HepG2 (cell line): Measurements from ENCODE around the gene B3GALNT2. TPM values are rescaled to one million over a fixed set of nuclear protein-coding genes. Genes with fewer than 3 reads are reported as not detected.

Experiments
- FOXC1 ChIP-seq: sonication (generic); formaldehyde crosslinking; IDR thresholded peaks from 2 replicates; pipeline ENCODE4 v1.8.0; 2022; ENCODE audit warnings: mild to moderate bottlenecking, missing genetic modification reagents, borderline replicate concordance
- GATAD2A ChIP-seq: IDR thresholded peaks from 2 replicates; pipeline ENCODE4 v1.6.1; 2016
- GTF2F1 ChIP-seq: fragments of 150-350 bp; IDR thresholded peaks from 2 replicates; pipeline ENCODE4 v1.6.1; 2014; ENCODE audit warnings: low read length
- HOXA7 ChIP-seq: sonication (generic); formaldehyde crosslinking; IDR thresholded peaks from 2 replicates; pipeline ENCODE4 v1.8.1; 2022; ENCODE audit warnings: mild to moderate bottlenecking, missing genetic modification reagents, moderate library complexity
- ISX ChIP-seq: sonication (generic); formaldehyde crosslinking; conservative IDR thresholded peaks from 2 replicates; pipeline ENCODE4 v1.5.0; 2020; ENCODE audit warnings: missing genetic modification reagents
- KAT8 ChIP-seq: IDR thresholded peaks from 2 replicates; pipeline ENCODE4 v1.6.1; 2016; ENCODE audit warnings: missing genetic modification reagents, missing compliant biosample characterization
- KDM2A ChIP-seq: sonication (generic); formaldehyde crosslinking; IDR thresholded peaks from 2 replicates; pipeline ENCODE4 v1.4.0; 2020; ENCODE audit warnings: low read depth, missing genetic modification reagents, borderline replicate concordance
- NBN ChIP-seq: fragments of 450-650 bp; conservative IDR thresholded peaks from 2 replicates; pipeline ENCODE4 v1.6.1; 2017
- NFE2L1 ChIP-seq: sonication (generic); formaldehyde crosslinking; IDR thresholded peaks from 2 replicates; pipeline ENCODE4 v1.4.0; 2020; ENCODE audit warnings: missing genetic modification reagents, mild to moderate bottlenecking, borderline replicate concordance
- NPAS2 ChIP-seq: sonication (generic); formaldehyde crosslinking; IDR thresholded peaks from 2 replicates; pipeline ENCODE4 v1.8.0; 2022; ENCODE audit warnings: mild to moderate bottlenecking, missing genetic modification reagents, borderline replicate concordance
- NR2F6 ChIP-seq, 2 experiments: IDR thresholded peaks; 2 replicates each; pipeline ENCODE4 v1.6.1; 2016; ENCODE audit warnings: antibody characterized with exemption in 1 of 2, mild to moderate bottlenecking in 1 of 2
- PCBP1 ChIP-seq: fragments of 200-400 bp; formaldehyde crosslinking; IDR thresholded peaks from 2 replicates; pipeline ENCODE4 v1.6.1; 2017; ENCODE audit warnings: mild to moderate bottlenecking, low read depth, low read length, borderline replicate concordance
- PITX1 ChIP-seq: sonication (generic); formaldehyde crosslinking; IDR thresholded peaks from 2 replicates; pipeline ENCODE4 v1.5.1; 2020; ENCODE audit warnings: mild to moderate bottlenecking, missing genetic modification reagents
- TOPORS ChIP-seq: sonication (generic); formaldehyde crosslinking; IDR thresholded peaks from 2 replicates; pipeline ENCODE4 v1.8.0; 2023; ENCODE audit warnings: mild to moderate bottlenecking, missing genetic modification reagents
- ZFAT ChIP-seq: sonication (generic); formaldehyde crosslinking; conservative IDR thresholded peaks from 2 replicates; pipeline ENCODE4 v1.8.1; 2023; ENCODE audit warnings: missing genetic modification reagents, inconsistent platforms
- ZNF263 ChIP-seq: sonication (generic); formaldehyde crosslinking; IDR thresholded peaks from 2 replicates; pipeline ENCODE4 v1.4.0; 2020; ENCODE audit warnings: missing genetic modification reagents
- ZNF335 ChIP-seq: sonication (generic); formaldehyde crosslinking; IDR thresholded peaks from 2 replicates; pipeline ENCODE4 v1.4.0; 2020; ENCODE audit warnings: missing genetic modification reagents
- ZNF414 ChIP-seq: sonication (generic); formaldehyde crosslinking; IDR thresholded peaks from 2 replicates; pipeline ENCODE4 v1.5.0; 2020; ENCODE audit warnings: missing genetic modification reagents
- ZNF546 ChIP-seq: sonication (generic); formaldehyde crosslinking; conservative IDR thresholded peaks from 2 replicates; pipeline ENCODE4 v1.8.1; 2023; ENCODE audit warnings: mild to moderate bottlenecking, missing genetic modification reagents
- ZNF652 ChIP-seq: IDR thresholded peaks from 2 replicates; pipeline ENCODE4 v1.6.1; 2016; ENCODE audit warnings: low read depth, borderline replicate concordance
- ZNF672 ChIP-seq: sonication (generic); formaldehyde crosslinking; IDR thresholded peaks from 2 replicates; pipeline ENCODE4 v1.8.1; 2022; ENCODE audit warnings: missing genetic modification reagents
- ZSCAN12 ChIP-seq: sonication (generic); formaldehyde crosslinking; IDR thresholded peaks from 2 replicates; pipeline ENCODE4 v1.9.0; 2021; ENCODE audit warnings: mild to moderate bottlenecking, missing genetic modification reagents
- polyA plus RNA-seq, 8 experiments: library from polyadenylated mRNA; depleted of rRNA in 3 of 8; stranded (reverse) in 7 of 8; unstranded in 1 of 8; fragments of >200 nt; fragmentation: Illumina TruSeq in 4 of 8; extraction: Trizol in 4 of 8; gene quantifications; 2 replicates each; pipeline versions ENCODE4 v1.2.1 to v1.2.3, GENCODE V29; 2011 to 2016; ENCODE audit warnings: low read depth in 4 of 8, missing spikeins in 1 of 8, mixed read lengths in 1 of 8; ENCODE audit not compliant: insufficient read depth in 1 of 8
- total RNA-seq, 5 experiments: library from RNA; depleted of rRNA; stranded (reverse); fragments of >200 nt; fragmentation: Illumina TruSeq; extraction: Trizol; gene quantifications; 2 replicates each; pipeline ENCODE4 v1.2.3, GENCODE V29; 2016; ENCODE audit warnings: low read depth in 1 of 5
- TF ChIP-seq, protein P1 (sequence below): sonication (generic); formaldehyde crosslinking; IDR thresholded peaks from 2 replicates; pipeline ENCODE4 v1.4.0; 2020; ENCODE audit warnings: missing genetic modification reagents, borderline replicate concordance
- TF ChIP-seq, protein P2 (sequence below): sonication (generic); formaldehyde crosslinking; IDR thresholded peaks from 2 replicates; pipeline ENCODE4 v1.5.1; 2020; ENCODE audit warnings: missing genetic modification reagents, mild to moderate bottlenecking, borderline replicate concordance
- TF ChIP-seq, protein P3 (sequence below): sonication (generic); formaldehyde crosslinking; IDR thresholded peaks from 2 replicates; pipeline ENCODE4 v1.5.0; 2020; ENCODE audit warnings: mild to moderate bottlenecking, missing genetic modification reagents

Gene B3GALNT2
- total and polyA plus RNA-seq, 2 of the 13 experiments (the other 11 are each of a cell fraction or from before 2014, with no cell fraction given) = 16.5 to 28.9 TPM

DNA sequence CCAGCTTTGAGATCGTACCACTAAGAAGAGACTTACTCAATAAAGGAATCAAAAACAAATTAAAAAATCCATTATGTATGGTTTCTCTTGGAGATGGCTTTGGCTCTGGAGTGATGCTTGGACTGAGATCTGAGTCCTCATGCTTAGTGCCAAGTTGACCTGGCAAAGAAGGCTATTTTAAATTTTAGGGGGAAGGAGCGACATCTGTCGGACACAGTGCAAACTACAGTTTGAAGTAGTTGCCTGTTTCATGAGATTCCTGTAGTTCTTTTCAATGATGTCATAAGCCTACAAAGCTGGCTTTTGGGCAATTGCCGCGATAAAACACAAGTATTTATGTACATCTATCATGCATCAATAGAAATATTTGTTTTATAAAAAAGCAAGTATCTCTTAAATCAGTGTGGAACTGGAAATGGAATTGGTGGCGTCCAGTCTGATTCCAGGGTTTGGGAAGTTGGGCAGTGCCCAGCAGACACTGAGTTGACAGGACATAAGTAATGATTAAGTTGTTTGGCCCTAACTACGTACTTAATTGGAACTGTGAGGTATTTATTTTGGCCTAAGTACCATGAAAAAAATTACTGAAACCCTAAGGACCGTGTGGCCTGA, 87.1 kb downstream of the B3GALNT2 start (continued):
- TF ChIP-seq, protein P1, sequence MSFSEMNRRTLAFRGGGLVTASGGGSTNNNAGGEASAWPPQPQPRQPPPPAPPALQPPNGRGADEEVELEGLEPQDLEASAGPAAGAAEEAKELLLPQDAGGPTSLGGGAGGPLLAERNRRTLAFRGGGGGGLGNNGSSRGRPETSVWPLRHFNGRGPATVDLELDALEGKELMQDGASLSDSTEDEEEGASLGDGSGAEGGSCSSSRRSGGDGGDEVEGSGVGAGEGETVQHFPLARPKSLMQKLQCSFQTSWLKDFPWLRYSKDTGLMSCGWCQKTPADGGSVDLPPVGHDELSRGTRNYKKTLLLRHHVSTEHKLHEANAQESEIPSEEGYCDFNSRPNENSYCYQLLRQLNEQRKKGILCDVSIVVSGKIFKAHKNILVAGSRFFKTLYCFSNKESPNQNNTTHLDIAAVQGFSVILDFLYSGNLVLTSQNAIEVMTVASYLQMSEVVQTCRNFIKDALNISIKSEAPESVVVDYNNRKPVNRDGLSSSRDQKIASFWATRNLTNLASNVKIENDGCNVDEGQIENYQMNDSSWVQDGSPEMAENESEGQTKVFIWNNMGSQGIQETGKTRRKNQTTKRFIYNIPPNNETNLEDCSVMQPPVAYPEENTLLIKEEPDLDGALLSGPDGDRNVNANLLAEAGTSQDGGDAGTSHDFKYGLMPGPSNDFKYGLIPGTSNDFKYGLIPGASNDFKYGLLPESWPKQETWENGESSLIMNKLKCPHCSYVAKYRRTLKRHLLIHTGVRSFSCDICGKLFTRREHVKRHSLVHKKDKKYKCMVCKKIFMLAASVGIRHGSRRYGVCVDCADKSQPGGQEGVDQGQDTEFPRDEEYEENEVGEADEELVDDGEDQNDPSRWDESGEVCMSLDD (CRISPR knock-in tag) = no peak
- no peak for TF ChIP-seq NFE2L1 (CRISPR knock-in tag)
- TF ChIP-seq ZSCAN12 (CRISPR knock-in tag) = no peak
- no peak for TF ChIP-seq PITX1 (CRISPR knock-in tag)
- TF ChIP-seq ZNF672 (CRISPR knock-in tag) = no peak
- TF ChIP-seq, protein P2, sequence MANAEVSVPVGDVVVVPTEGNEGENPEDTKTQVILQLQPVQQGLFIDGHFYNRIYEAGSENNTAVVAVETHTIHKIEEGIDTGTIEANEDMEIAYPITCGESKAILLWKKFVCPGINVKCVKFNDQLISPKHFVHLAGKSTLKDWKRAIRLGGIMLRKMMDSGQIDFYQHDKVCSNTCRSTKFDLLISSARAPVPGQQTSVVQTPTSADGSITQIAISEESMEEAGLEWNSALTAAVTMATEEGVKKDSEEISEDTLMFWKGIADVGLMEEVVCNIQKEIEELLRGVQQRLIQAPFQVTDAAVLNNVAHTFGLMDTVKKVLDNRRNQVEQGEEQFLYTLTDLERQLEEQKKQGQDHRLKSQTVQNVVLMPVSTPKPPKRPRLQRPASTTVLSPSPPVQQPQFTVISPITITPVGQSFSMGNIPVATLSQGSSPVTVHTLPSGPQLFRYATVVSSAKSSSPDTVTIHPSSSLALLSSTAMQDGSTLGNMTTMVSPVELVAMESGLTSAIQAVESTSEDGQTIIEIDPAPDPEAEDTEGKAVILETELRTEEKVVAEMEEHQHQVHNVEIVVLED (CRISPR knock-in tag) = no peak
- no peak for TF ChIP-seq ZFAT (CRISPR knock-in tag)
- TF ChIP-seq, protein P3, sequence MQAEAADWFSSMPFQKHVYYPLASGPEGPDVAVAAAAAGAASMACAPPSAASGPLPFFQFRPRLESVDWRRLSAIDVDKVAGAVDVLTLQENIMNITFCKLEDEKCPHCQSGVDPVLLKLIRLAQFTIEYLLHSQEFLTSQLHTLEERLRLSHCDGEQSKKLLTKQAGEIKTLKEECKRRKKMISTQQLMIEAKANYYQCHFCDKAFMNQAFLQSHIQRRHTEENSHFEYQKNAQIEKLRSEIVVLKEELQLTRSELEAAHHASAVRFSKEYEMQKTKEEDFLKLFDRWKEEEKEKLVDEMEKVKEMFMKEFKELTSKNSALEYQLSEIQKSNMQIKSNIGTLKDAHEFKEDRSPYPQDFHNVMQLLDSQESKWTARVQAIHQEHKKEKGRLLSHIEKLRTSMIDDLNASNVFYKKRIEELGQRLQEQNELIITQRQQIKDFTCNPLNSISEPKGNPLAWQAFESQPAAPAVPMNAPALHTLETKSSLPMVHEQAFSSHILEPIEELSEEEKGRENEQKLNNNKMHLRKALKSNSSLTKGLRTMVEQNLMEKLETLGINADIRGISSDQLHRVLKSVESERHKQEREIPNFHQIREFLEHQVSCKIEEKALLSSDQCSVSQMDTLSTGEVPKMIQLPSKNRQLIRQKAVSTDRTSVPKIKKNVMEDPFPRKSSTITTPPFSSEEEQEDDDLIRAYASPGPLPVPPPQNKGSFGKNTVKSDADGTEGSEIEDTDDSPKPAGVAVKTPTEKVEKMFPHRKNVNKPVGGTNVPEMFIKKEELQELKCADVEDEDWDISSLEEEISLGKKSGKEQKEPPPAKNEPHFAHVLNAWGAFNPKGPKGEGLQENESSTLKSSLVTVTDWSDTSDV (CRISPR knock-in tag) = no peak
- no peak for TF ChIP-seq ZNF414 (CRISPR knock-in tag)
- 0 out of 2 replicates have a peak, but pooled peaks have one; percentile 25 for TF ChIP-seq KAT8 (CRISPR knock-in tag)
- TF ChIP-seq KDM2A (CRISPR knock-in tag) = no peak
- no peak for TF ChIP-seq ZNF546 (CRISPR knock-in tag)
- no peak for TF ChIP-seq HOXA7 (CRISPR knock-in tag)
- TF ChIP-seq GATAD2A = 0 out of 2 replicates have a peak, but pooled peaks have one; percentile 34
- no peak for TF ChIP-seq TOPORS (CRISPR knock-in tag)
- TF ChIP-seq PCBP1 = no peak
- no peak for TF ChIP-seq FOXC1
- no peak for TF ChIP-seq ZNF335 (CRISPR knock-in tag)
- no peak for TF ChIP-seq GTF2F1
- TF ChIP-seq ZNF652 (CRISPR knock-in tag) = no peak
- TF ChIP-seq NR2F6 (IDR thresholded peaks at IDR 0.05) = no peak
- TF ChIP-seq NR2F6 (CRISPR knock-in tag; IDR thresholded peaks at IDR 0.05) = 0 out of 2 replicates have a peak, but pooled peaks have one; percentile 7
- no peak for TF ChIP-seq ISX (CRISPR knock-in tag)
- TF ChIP-seq ZNF263 = no peak
- no peak for TF ChIP-seq NBN
- TF ChIP-seq NPAS2 (CRISPR knock-in tag) = no peak
